B cell (primary cell): ENCODE measurements around the gene PROCA1. TPM values are rescaled to one million over a fixed set of nuclear protein-coding genes. Genes with fewer than 3 reads are reported as not detected.
A peak's percentile ranks its signal among the peaks of the same experiment; 100 is the strongest.

Source experiments
- ATAC-seq: fragments of 200-7000 bp; cut with Tn5 transposase; one replicate; pipeline ENCODE4 v1.10.0; 2021; ENCODE audit warnings: low read depth, mild to moderate bottlenecking, moderate number of reproducible peaks, moderate library complexity
- CTCF ChIA-PET: fragments of 350-600 bp; sonication (Branson Sonifier 250); formaldehyde crosslinking; loops from one replicate; lab custom pipeline; 2021; ENCODE audit warnings: antibody characterized with exemption, inconsistent platforms; lab: Charles Lee
- POLR2A ChIA-PET: fragments of 350-600 bp; sonication (Branson Sonifier 250); formaldehyde crosslinking; loops from one replicate; lab custom pipeline; 2021; ENCODE audit warnings: antibody characterized with exemption; lab: Charles Lee
- DNase-seq: peaks from one replicate; pipeline ENCODE4 v3.0.0; 2013
- H2AFZ ChIP-seq: 2 replicates; pipeline ENCODE4 v1.6.1; 2012; ENCODE audit warnings: mild to moderate bottlenecking, low read depth, low read length; ENCODE audit not compliant: insufficient read depth, poor library complexity, severe bottlenecking
- H3K27ac ChIP-seq, 2 donors: 1 replicate in 1 of 2; 2 replicates in 1 of 2; pipeline ENCODE4 v1.5.1; 2012 to 2013; ENCODE audit warnings: low read length in 2 of 2, mild to moderate bottlenecking in 2 of 2, moderate library complexity in 1 of 2
- H3K27me3 ChIP-seq, 4 experiments: fragments of 200-600 bp in 1 of 4; sonication (generic) in 1 of 4; replicated peaks in 1 of 4; 1 replicate in 2 of 4; 2 replicates in 2 of 4; pipeline versions ENCODE4 v1.6.1 to v1.7.0; 2013 to 2016; ENCODE audit warnings: low read length in 3 of 4, mild to moderate bottlenecking in 2 of 4, mixed read lengths in 1 of 4, moderate library complexity in 1 of 4; ENCODE audit not compliant: insufficient read depth in 4 of 4, control insufficient read depth in 3 of 4; ENCODE audit errors: control extremely low read depth in 1 of 4
- H3K36me3 ChIP-seq, 2 experiments: replicated peaks in 1 of 2; 1 replicate in 1 of 2; 2 replicates in 1 of 2; pipeline versions ENCODE4 v1.6.1 to v1.7.1; 2013; ENCODE audit warnings: low read length in 1 of 2; ENCODE audit not compliant: insufficient read depth in 2 of 2, control insufficient read depth in 1 of 2; ENCODE audit errors: control extremely low read depth in 1 of 2, extremely low read depth in 1 of 2
- H3K4me1 ChIP-seq, 2 donors: fragments of 200-600 bp in 1 of 2; sonication (generic) in 1 of 2; 1 replicate in 1 of 2; 2 replicates in 1 of 2; pipeline versions ENCODE4 v1.5.1 to v1.6.1; 2013 to 2017; ENCODE audit warnings: low read length in 2 of 2; ENCODE audit not compliant: control insufficient read depth in 2 of 2, insufficient read depth in 2 of 2
- H3K4me2 ChIP-seq: replicated peaks from 2 replicates; pipeline ENCODE3; 2012; ENCODE audit warnings: mild to moderate bottlenecking, low read depth, low read length; ENCODE audit not compliant: poor library complexity, severe bottlenecking
- H3K4me3 ChIP-seq, 5 experiments: fragments of 200-600 bp in 1 of 5; sonication (generic) in 1 of 5; 1 replicate in 3 of 5; 2 replicates in 2 of 5; pipeline versions ENCODE4 v1.5.1 to v1.7.0; 2011 to 2016; ENCODE audit warnings: low read length in 4 of 5, mild to moderate bottlenecking in 4 of 5, low read depth in 2 of 5, control low read depth in 1 of 5, moderate library complexity in 1 of 5; ENCODE audit not compliant: insufficient read depth in 1 of 5; ENCODE audit errors: control extremely low read depth in 1 of 5, extremely low read depth in 1 of 5
- H3K79me2 ChIP-seq: fragments of 200-600 bp; sonication (generic); one replicate; pipeline ENCODE4 v1.6.0; 2016; ENCODE audit warnings: low read length; ENCODE audit not compliant: control insufficient read depth, insufficient read depth
- H3K9ac ChIP-seq: fragments of 200-600 bp; sonication (generic); 2 replicates; pipeline ENCODE4 v1.6.1; 2017; ENCODE audit warnings: mild to moderate bottlenecking, low read length, moderate library complexity
- H3K9me3 ChIP-seq, 3 donors: one replicate each; pipeline versions ENCODE4 v1.6.1 to v1.7.1; 2013; ENCODE audit warnings: low read length in 2 of 3; ENCODE audit not compliant: control insufficient read depth in 2 of 3, insufficient read depth in 1 of 3; ENCODE audit errors: control extremely low read depth in 1 of 3
- H4K20me1 ChIP-seq: 2 replicates; pipeline ENCODE4 v1.6.0; 2012; ENCODE audit warnings: mild to moderate bottlenecking, low read length; ENCODE audit not compliant: insufficient read depth, control insufficient read depth, poor library complexity, severe bottlenecking
- H3K27ac Mint-ChIP-seq: one replicate; pipeline ENCODE4 v1.8.0; 2021; ENCODE audit warnings: mixed read lengths
- H3K27me3 Mint-ChIP-seq: one replicate; pipeline ENCODE4 v1.8.0; 2021; ENCODE audit warnings: mixed read lengths
- H3K4me1 Mint-ChIP-seq: one replicate; pipeline ENCODE4 v1.8.0; 2021; ENCODE audit warnings: mixed read lengths
- H3K4me3 Mint-ChIP-seq: one replicate; pipeline ENCODE4 v1.8.0; 2021; ENCODE audit warnings: mixed read lengths
- H3K9me3 Mint-ChIP-seq: one replicate; pipeline ENCODE4 v1.8.0; 2022; ENCODE audit warnings: mixed read lengths; ENCODE audit not compliant: insufficient read depth
- CTCF ChIP-seq: fragments of 200-600 bp; IDR thresholded peaks from one replicate; pipeline ENCODE4 v1.8.0; 2022; ENCODE audit warnings: antibody characterized with exemption, mild to moderate bottlenecking
- EZH2 ChIP-seq: IDR thresholded peaks from 2 replicates; pipeline ENCODE4 v1.6.1; 2012; ENCODE audit warnings: borderline replicate concordance, low read depth, mild to moderate bottlenecking, moderate library complexity, low read length; ENCODE audit not compliant: insufficient read depth, poor library complexity, severe bottlenecking
- WGBS: methylation state at CpG from one replicate; pipeline ENCODE4 v1.1.5; 2013; ENCODE audit warnings: missing lambda C conversion rate; ENCODE audit not compliant: insufficient coverage; 5-methylcytosine and 5-hydroxymethylcytosine counted together
- intact Hi-C: fragments of 100-400 bp; cut with micrococcal nuclease; formaldehyde crosslinking; loops from one replicate; pipeline ENCODE4 v1.10.0; 2022
- polyA plus RNA-seq: library from polyadenylated mRNA; depleted of rRNA; stranded (reverse); fragments of >200 nt; gene quantifications from 2 replicates; pipeline ENCODE4 v1.2.3, GENCODE V29; 2012
- total RNA-seq, 2 donors: library from RNA; stranded (reverse); fragments of 120-200 nt in 1 of 2; gene quantifications; 1 replicate in 1 of 2; 2 replicates in 1 of 2; pipeline versions ENCODE4 v1.2.3 to v1.2.4, GENCODE V29; 2013 to 2022

PROCA1 gene
- total and polyA plus RNA-seq, 2 donors (not counting 1 experiment from before 2014, with no cell fraction given) = 7.4 to 26.8 TPM

- WGBS = 23% methylated on average over 58 of the region's 63 CpGs
- Histone ChIP-seq H3K27me3 (peaks cover 0 to 8% (median 2%) of the 10 kb centered on the region in 4 experiments), H3K4me1 (peaks cover 44 to 57% of the 10 kb centered on the region in 2 donors), H3K79me2 (peaks cover 21% of the 10 kb centered on the region), H3K9me3 (no peaks in the 10 kb centered on the region), H3K4me2 (peak overlapping the region; percentile 85), H3K9ac (peak overlapping the region; percentile 62), H3K4me3 (peak overlapping the region in 4 of 5 experiments; percentile 46 to 61 (median 52)), H3K36me3 (peaks cover 0 to 12% of the 10 kb centered on the region in 2 experiments), H2AFZ (peak overlapping the region; percentile 85), H4K20me1 (peaks cover 20% of the 10 kb centered on the region), H3K27ac (peak overlapping the region; percentile 56 to 71)
- H3K27ac Mint-ChIP-seq = peak overlapping the region; percentile 81
- no peak for ATAC-seq
- H3K27me3 Mint-ChIP-seq = no peaks in the 10 kb centered on the region
- peaks cover 46% of the 10 kb centered on the region for H3K4me1 Mint-ChIP-seq
- TF ChIP-seq EZH2 (no peak), CTCF (no peak)
- H3K4me3 Mint-ChIP-seq = peak overlapping the region; percentile 79
- intact Hi-C loops = loop anchor here (5.0 to 10.0 kb wide), 4 partner anchors 35 to 575 kb away; partner anchors contain the start of genes ALDOC, NUFIP2 and PIGS
- peak; percentile 52 for DNase-seq
- CTCF ChIA-PET = interaction anchor here (1.0 to 1.9 kb wide), 2 partner anchors 9 to 11 kb away, joined by 4 to 6 read pairs; partner anchors contain the start of gene TLCD1
- H3K9me3 Mint-ChIP-seq = no peaks in the 10 kb centered on the region
- POLR2A ChIA-PET = interaction anchor here (1.1 to 1.2 kb wide), 2 partner anchors 11 to 20 kb away, joined by 3 read pairs; no protein-coding TSS in a partner anchor
Measured at GRCh38 chr17:28716740-28717577, 5.3 kb upstream of the PROCA1 start.
